BLaER1 treated with 17β-estradiol and CSF1 and Interleukin-3, amounts not matched to agents 10 nM and 100 nM (cell line): ENCODE data around the gene ZMYND15.

Experiments used
- H3K27ac ChIP-seq, 11 experiments: shearing (Covaris generic); formaldehyde crosslinking; 2 replicates each; pipeline ENCODE4 v1.8.1; 2022
- H3K27me3 ChIP-seq, 11 experiments: shearing (Covaris generic); formaldehyde crosslinking; 2 replicates each; pipeline ENCODE4 v1.8.1; 2022
- H3K36me3 ChIP-seq, 11 experiments: shearing (Covaris generic); formaldehyde crosslinking; 2 replicates each; pipeline ENCODE4 v1.8.1; 2022
- H3K4me1 ChIP-seq, 10 experiments: shearing (Covaris generic); formaldehyde crosslinking; 2 replicates each; pipeline ENCODE4 v1.8.1; 2022
- H3K4me2 ChIP-seq, 11 experiments: shearing (Covaris generic); formaldehyde crosslinking; 2 replicates each; pipeline ENCODE4 v1.8.1; 2022
- H3K4me3 ChIP-seq, 10 experiments: shearing (Covaris generic); formaldehyde crosslinking; 2 replicates each; pipeline ENCODE4 v1.8.1; 2022
- H3K9ac ChIP-seq, 11 experiments: shearing (Covaris generic); formaldehyde crosslinking; 2 replicates each; pipeline ENCODE4 v1.8.1; 2022
- H3K9me3 ChIP-seq, 11 experiments: shearing (Covaris generic); formaldehyde crosslinking; replicated peaks in 1 of 11; 2 replicates each; pipeline ENCODE4 v1.8.1; 2022
- H4K20me1 ChIP-seq, 11 experiments: shearing (Covaris generic); formaldehyde crosslinking; 2 replicates each; pipeline ENCODE4 v1.8.1; 2022
- Cebpa-rat ChIP-seq, 11 experiments: shearing (Covaris generic); IDR thresholded peaks; 2 replicates each; pipeline ENCODE4 v1.8.1; 2022

Gene ZMYND15

DNA sequence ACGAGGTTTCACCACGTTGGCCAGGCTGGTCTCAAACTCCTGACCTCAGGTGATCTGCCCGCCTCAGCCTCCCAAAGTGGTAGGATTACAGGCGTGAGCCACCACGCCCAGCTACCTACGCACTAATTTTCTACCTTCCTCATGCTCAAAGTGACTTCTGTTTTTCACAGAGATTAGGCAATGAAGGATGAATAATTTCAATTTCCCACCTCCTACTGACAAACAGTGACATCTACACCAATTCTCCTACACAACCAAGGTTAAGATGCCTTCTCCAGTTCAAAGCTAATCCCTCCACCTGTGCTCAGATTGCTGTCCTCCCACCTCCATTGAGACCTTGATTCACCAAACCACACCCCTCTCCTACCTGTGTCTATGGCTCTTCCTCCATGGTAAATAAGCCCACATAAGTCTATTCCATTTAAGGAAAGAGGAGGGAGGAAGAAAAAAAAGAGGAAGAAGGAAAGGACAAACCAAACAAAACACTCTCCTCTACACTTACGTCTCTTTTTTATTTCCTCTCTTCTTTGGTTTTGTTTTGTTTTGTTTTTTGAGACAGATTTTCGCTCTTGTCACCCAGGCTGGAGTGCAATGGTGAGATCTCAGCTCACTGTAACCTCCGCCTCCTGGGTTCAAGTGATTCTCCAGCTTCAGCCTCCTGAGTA lies 13.9 kb upstream of the ZMYND15 start:
- Histone ChIP-seq H3K9ac (peak overlapping the region in 6 of 11 experiments; percentile 40 to 70 (median 62); a peak in 11 of 22 replicates), H4K20me1 (peaks cover 0 to 13% (median 4%) of the 10 kb centered on the region in 11 experiments; a peak in 10 of 22 replicates), H3K36me3 (peaks cover 10 to 14% (median 13%) of the 10 kb centered on the region in 11 experiments; a peak in 19 of 22 replicates), H3K4me3 (no peak overlapping the region), H3K27ac (peak overlapping the region in 8 of 11 experiments; percentile 52 to 85 (median 77); a peak in 16 of 22 replicates), H3K9me3 (no peaks in the 10 kb centered on the region), H3K4me2 (peak overlapping the region in 9 of 11 experiments; percentile 15 to 78 (median 57); a peak in 16 of 22 replicates), H3K27me3 (no peaks in the 10 kb centered on the region), H3K4me1 (peaks cover 5 to 95% (median 48%) of the 10 kb centered on the region in 10 experiments)
- TF ChIP-seq Cebpa-rat (IDR thresholded peaks at IDR 0.05): no peak

GRCh38 chr17:4728124-4728523 lies 11.5 kb upstream of the ZMYND15 start:
- Histone ChIP-seq H3K27ac (peak overlapping the region in 2 of 11 experiments; percentile 7 to 29; a peak in 2 of 22 replicates), H3K36me3 (peaks cover 0 to 8% (median 0%) of the 10 kb centered on the region in 11 experiments; a peak in 1 of 22 replicates), H3K4me1 (peaks cover 22 to 87% (median 58%) of the 10 kb centered on the region in 10 experiments), H3K9me3 (no peaks in the 10 kb centered on the region), H4K20me1 (peaks cover 0 to 14% (median 0%) of the 10 kb centered on the region in 11 experiments; a peak in 1 of 22 replicates), H3K4me2 (peak overlapping the region in 7 of 11 experiments; percentile 23 to 78 (median 61); a peak in 12 of 22 replicates), H3K4me3 (no peak overlapping the region), H3K27me3 (no peaks in the 10 kb centered on the region), H3K9ac (no peak overlapping the region; a peak in 1 of 22 replicates)
- TF ChIP-seq Cebpa-rat (IDR thresholded peaks at IDR 0.05): no peak

DNA sequence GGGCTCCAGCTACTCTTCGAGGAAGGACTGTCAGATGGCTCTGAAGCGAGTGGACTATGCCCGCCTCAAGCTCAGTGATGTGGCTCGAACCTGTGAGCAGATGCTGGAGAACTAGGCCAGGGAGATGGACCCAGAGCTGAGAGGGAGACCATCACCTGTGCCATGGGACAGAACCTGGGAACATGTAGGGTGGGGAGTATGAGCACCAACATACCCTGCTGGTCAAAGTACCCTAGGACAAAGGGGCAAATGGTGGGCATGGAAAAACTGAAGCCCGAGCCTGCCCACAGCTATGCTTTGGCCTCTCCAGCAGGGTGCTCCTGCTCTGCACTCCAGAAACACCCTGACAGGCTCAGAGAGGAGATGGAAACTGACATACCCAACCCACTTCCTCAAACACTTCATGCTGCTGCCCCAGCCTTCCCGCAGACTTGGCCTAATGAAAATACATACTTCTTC lies 6.5 kb upstream of the ZMYND15 start:
- peaks cover 32 to 83% (median 58%) of the 10 kb centered on the region in 10 experiments for H3K4me1 ChIP-seq
- H3K27me3 ChIP-seq: peaks cover 2 to 35% (median 24%) of the 10 kb centered on the region in 11 experiments; a peak in 21 of 22 replicates
- peak overlapping the region in 9 of 11 experiments; percentile 31 to 89 (median 77); a peak in 15 of 22 replicates for H3K27ac ChIP-seq
- H3K4me2 ChIP-seq: peak overlapping the region; percentile 86 to 98 (median 91)
- no peaks in the 10 kb centered on the region for H3K9me3 ChIP-seq
- peaks cover 0 to 38% (median 0%) of the 10 kb centered on the region in 11 experiments; a peak in 5 of 22 replicates for H3K36me3 ChIP-seq
- peaks cover 0 to 14% (median 0%) of the 10 kb centered on the region in 11 experiments; a peak in 3 of 22 replicates for H4K20me1 ChIP-seq
- peak overlapping the region in 3 of 10 experiments; percentile 22 to 66 (median 64); a peak in 5 of 20 replicates for H3K4me3 ChIP-seq
- no peak for TF ChIP-seq Cebpa-rat (IDR thresholded peaks at IDR 0.05)
- H3K9ac ChIP-seq: peak overlapping the region in 9 of 11 experiments; percentile 31 to 86 (median 81); a peak in 14 of 22 replicates

DNA sequence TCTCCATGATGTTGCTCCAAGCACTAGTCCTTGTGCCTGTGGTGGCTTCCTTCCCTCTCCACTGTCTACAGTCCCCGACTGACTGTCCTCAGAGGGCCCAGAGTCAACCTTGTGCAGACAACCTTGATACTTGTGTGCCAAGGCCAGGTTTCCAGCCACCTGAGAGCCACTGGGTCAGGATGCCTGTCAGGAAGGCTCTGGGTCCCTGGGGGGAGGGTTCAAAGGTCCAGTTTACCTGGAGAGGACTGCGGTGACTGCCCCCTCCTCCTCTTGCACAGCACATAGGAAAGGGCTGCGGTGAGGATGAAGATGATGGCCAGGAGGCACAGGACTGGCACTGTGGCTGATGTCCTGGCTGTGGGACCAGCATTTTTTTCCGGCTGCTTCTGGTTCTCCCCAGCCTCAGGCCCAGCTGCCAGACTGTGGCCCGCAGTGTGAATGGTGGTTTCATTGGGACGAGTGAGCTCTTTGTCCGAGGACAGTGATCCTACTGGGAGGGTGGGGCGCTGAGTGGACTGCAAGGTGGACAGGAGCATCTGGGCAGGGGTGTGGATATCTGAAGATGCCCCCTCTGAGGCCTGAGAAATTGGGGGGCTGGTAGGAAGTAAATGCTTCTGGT lies 4.7 kb upstream of the ZMYND15 start:
- H3K36me3 ChIP-seq: peaks cover 0 to 42% (median 0%) of the 10 kb centered on the region in 11 experiments; a peak in 5 of 22 replicates
- peaks cover 46 to 78% (median 71%) of the 10 kb centered on the region in 10 experiments for H3K4me1 ChIP-seq
- H3K9ac ChIP-seq: peak overlapping the region in 2 of 11 experiments; percentile 77 to 79; a peak in 3 of 22 replicates
- TF ChIP-seq Cebpa-rat (IDR thresholded peaks at IDR 0.05): no peak
- peaks cover 0 to 32% (median 0%) of the 10 kb centered on the region in 11 experiments; a peak in 8 of 22 replicates for H4K20me1 ChIP-seq
- peak overlapping the region in 2 of 10 experiments; percentile 5 to 43; a peak in 2 of 20 replicates for H3K4me3 ChIP-seq
- no peaks in the 10 kb centered on the region for H3K9me3 ChIP-seq
- peaks cover 19 to 53% (median 42%) of the 10 kb centered on the region in 11 experiments for H3K27me3 ChIP-seq
- peak overlapping the region in 4 of 11 experiments; percentile 15 to 89 (median 69); a peak in 5 of 22 replicates for H3K27ac ChIP-seq
- H3K4me2 ChIP-seq: peak overlapping the region in 5 of 11 experiments; percentile 84 to 98 (median 94); a peak in 10 of 22 replicates

- Histone ChIP-seq H3K9me3 (no peaks in the 10 kb centered on the region), H3K9ac (peak overlapping the region in 3 of 11 experiments; percentile 14 to 49 (median 18); a peak in 5 of 22 replicates), H3K4me1 (peaks cover 39 to 80% (median 67%) of the 10 kb centered on the region in 10 experiments), H3K27me3 (peaks cover 30 to 64% (median 53%) of the 10 kb centered on the region in 11 experiments), H3K27ac (peak overlapping the region in 4 of 11 experiments; percentile 45 to 89 (median 69); a peak in 7 of 22 replicates), H3K36me3 (peaks cover 0 to 42% (median 0%) of the 10 kb centered on the region in 11 experiments; a peak in 5 of 22 replicates), H3K4me3 (peak overlapping the region in 3 of 10 experiments; percentile 10 to 43 (median 33); a peak in 4 of 20 replicates), H4K20me1 (peaks cover 0 to 33% (median 0%) of the 10 kb centered on the region in 11 experiments; a peak in 8 of 22 replicates), H3K4me2 (peak overlapping the region in 9 of 11 experiments; percentile 24 to 98 (median 84); a peak in 17 of 22 replicates)
- 0 out of 22 replicates have a peak, but pooled peaks of 1 of the 11 experiments have one; percentile 39 for TF ChIP-seq Cebpa-rat (IDR thresholded peaks at IDR 0.05)
Observed at GRCh38 chr17:4735876-4736651, 3.6 kb upstream of the ZMYND15 start.

DNA sequence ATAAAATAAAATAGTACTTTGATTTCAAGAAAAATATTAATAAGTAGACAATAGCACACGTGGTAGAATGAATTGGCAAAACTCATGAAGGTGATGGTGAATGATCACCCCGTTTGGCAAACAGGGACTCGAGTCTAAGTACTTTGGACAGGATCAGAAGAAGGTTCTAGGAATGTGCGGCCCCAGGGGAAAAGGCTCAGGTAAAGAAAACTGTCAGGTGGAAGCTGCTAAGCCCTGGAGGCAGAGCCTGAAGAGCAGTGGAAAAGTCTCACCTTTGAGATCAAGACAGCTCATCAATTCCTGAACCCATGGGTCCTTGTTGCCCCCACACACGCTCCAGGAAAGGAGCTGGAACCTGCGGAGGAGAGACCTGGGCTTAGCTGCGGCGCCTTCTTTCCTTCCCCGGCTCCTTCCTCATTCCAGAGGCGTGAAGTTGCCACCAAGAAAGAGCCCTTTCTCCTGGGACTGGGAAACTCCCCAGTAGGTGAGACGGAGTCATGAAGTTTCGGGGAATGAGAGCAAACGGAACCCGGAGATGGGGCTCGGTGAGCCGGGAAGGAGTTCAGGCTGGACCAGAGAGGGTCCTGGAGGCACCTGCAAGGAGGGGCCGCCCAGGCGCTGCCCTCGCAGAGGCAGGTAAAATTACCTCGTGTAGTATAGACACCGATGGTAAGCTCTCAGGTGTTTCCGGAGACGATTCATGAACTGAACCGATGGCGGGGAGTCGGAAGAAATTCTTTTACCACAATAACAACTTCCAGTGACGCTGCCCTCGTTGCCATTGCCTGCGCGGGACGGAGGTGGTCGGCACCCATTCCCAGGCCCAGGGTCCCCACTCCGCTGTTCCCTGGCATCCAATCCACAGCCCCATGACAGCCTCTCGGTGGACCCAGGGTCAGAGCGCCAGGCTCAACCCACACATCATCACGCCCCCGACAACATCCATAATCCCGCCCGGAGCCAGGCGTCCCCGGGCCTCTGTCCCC lies 1.2 kb upstream of the ZMYND15 start:
- Histone ChIP-seq H3K9ac (peak overlapping the region in 9 of 11 experiments; percentile 68 to 96 (median 77); a peak in 17 of 22 replicates), H3K27me3 (peaks cover 39 to 82% (median 72%) of the 10 kb centered on the region in 11 experiments)

More for the DNA sequence above, 1.2 kb upstream of the ZMYND15 start:
- no peaks in the 10 kb centered on the region for H3K9me3 ChIP-seq
- TF ChIP-seq Cebpa-rat (IDR thresholded peaks at IDR 0.05): no peak
- H3K4me3 ChIP-seq: peak overlapping the region; percentile 62 to 95 (median 72)
- peaks cover 0 to 19% (median 0%) of the 10 kb centered on the region in 11 experiments; a peak in 8 of 22 replicates for H4K20me1 ChIP-seq
- peak overlapping the region; percentile 85 to 100 (median 98) for H3K4me2 ChIP-seq
- H3K36me3 ChIP-seq: peaks cover 0 to 34% (median 0%) of the 10 kb centered on the region in 11 experiments; a peak in 5 of 22 replicates
- peaks cover 33 to 84% (median 60%) of the 10 kb centered on the region in 10 experiments for H3K4me1 ChIP-seq
- H3K27ac ChIP-seq: peak overlapping the region in 4 of 11 experiments; percentile 66 to 89 (median 84); a peak in 7 of 22 replicates
